Cardiac ventricle fibroblast (primary cell): ENCODE data around the gene IL17RB. TPM values are rescaled to one million over a fixed set of nuclear protein-coding genes. Genes with fewer than 3 reads are reported as not detected.

Source experiments
- total RNA-seq: library from RNA; depleted of rRNA; stranded (reverse); fragments of >200 nt; gene quantifications from 2 replicates; pipeline ENCODE4 v1.2.3, GENCODE V29; 2015

Gene IL17RB
- not detected in 2 replicates for total RNA-seq

GRCh38 chr3:53846134-53846850 lies at the start of gene IL17RB, which contains the start of gene CHDH:
Gene IL17RB (plus strand): TSS chr3:53846568. CDS start chr3:53846589, 21 bp downstream.
Gene CHDH (minus strand): TSS chr3:53846419. CDS start chr3:53824008, 22,411 bp downstream.

GRCh38 chr3:53881691-53882593 lies 35.6 kb downstream of the IL17RB start, which contains the start of gene ACTR8:
Gene ACTR8 (minus strand): TSS chr3:53882152. CDS start chr3:53882101, 51 bp downstream.

GRCh38 chr3:53891497-53892285 lies 45.3 kb downstream of the IL17RB start, which contains the start of gene SELENOK:
Gene SELENOK (minus strand): TSS chr3:53891859.

Other genes starting within 250 kb of the IL17RB start
- 0.62 and 0.68 TPM in 2 replicates for gene CHDH, start 149 bp upstream of the IL17RB start, total RNA-seq
- 22.8 and 26.4 TPM in 2 replicates for gene ACTR8, start 35.6 kb downstream of the IL17RB start, total RNA-seq
- 21.4 and 25.1 TPM in 2 replicates for gene SELENOK, start 45.3 kb downstream of the IL17RB start, total RNA-seq